ENCODE measurements around the gene CISH. TPM values are rescaled to one million over a fixed set of nuclear protein-coding genes. Genes with fewer than 3 reads are reported as not detected.

CISH gene
- polyA plus RNA-seq, 3 donors: 12.9 to 36.2 (median 16.2) TPM

- H3K27ac ChIP-seq (ENCODE audit: low read depth, low read length): no peak overlapping the region
- 41 to 71% (median 46%) methylated on average over 2 of the region's 2 CpGs for WGBS, 3 donors
Observed at GRCh38 chr3:50584391-50584790, 27.2 kb downstream of the CISH start.

GRCh38 chr3:50583897-50584296 lies 27.7 kb downstream of the CISH start:
- WGBS, 3 donors: 62 to 77% (median 67%) methylated on average over 6 of the region's 6 CpGs
- no peak overlapping the region for H3K27ac ChIP-seq (ENCODE audit: low read depth, low read length)

GRCh38 chr3:50582083-50582482 lies 29.5 kb downstream of the CISH start:
- 56 to 68% (median 65%) methylated on average over 9 of the region's 9 CpGs for WGBS, 3 donors
- H3K27ac ChIP-seq (ENCODE audit: low read depth, low read length): no peak overlapping the region

- no peak overlapping the region for H3K27ac ChIP-seq (ENCODE audit: low read depth, low read length)
Observed at GRCh38 chr3:50581459-50581842, 30.1 kb downstream of the CISH start.

GRCh38 chr3:50580683-50581458 lies 30.7 kb downstream of the CISH start:
- H3K27ac ChIP-seq (ENCODE audit: low read depth, low read length): no peak overlapping the region
- 49 to 72% (median 71%) methylated on average over 9 of the region's 9 CpGs for WGBS, 3 donors

More at GRCh38 chr3:50581459-50581842, 30.1 kb downstream of the CISH start:
- whole genome bisulfite sequencing, 3 donors: 89 to 96% (median 93%) methylated on average over 2 of the region's 2 CpGs

GRCh38 chr3:50577348-50577747 lies 34.2 kb downstream of the CISH start:
- 91 to 98% (median 97%) methylated on average over 2 of the region's 2 CpGs for WGBS, 3 donors
- no peak overlapping the region for H3K27ac ChIP-seq (ENCODE audit: low read depth, low read length)

- WGBS, 3 donors: 87 to 95% (median 89%) methylated on average over 6 of the region's 6 CpGs
- H3K27ac ChIP-seq (ENCODE audit: low read depth, low read length): no peak overlapping the region
Observed at GRCh38 chr3:50575372-50575771, 36.2 kb downstream of the CISH start.

- 80 to 91% (median 87%) methylated on average over 1 of the region's 1 CpG for WGBS, 3 donors
- H3K27ac ChIP-seq (ENCODE audit: low read depth, low read length): no peak overlapping the region
Observed at GRCh38 chr3:50574444-50574831, 37.1 kb downstream of the CISH start.

GRCh38 chr3:50573566-50574443 lies 37.8 kb downstream of the CISH start:
- H3K27ac ChIP-seq (ENCODE audit: low read depth, low read length): no peak overlapping the region
- WGBS, 3 donors: 81 to 85% (median 84%) methylated on average over 8 of the region's 8 CpGs

GRCh38 chr3:50572801-50573371 lies 38.7 kb downstream of the CISH start:
- H3K27ac ChIP-seq (ENCODE audit: low read depth, low read length): no peak overlapping the region

GRCh38 chr3:50572158-50572557 lies 39.4 kb downstream of the CISH start:
- no peak overlapping the region for H3K27ac ChIP-seq (ENCODE audit: low read depth, low read length)
- WGBS, 3 donors: 10 to 30% (median 25%) methylated on average over 1 of the region's 1 CpG

More at GRCh38 chr3:50572801-50573371, 38.7 kb downstream of the CISH start:
- 79 to 84% (median 83%) methylated on average over 4 of the region's 4 CpGs for WGBS, 3 donors

GRCh38 chr3:50571486-50571885 lies 40.1 kb downstream of the CISH start:
- no peak overlapping the region for H3K27ac ChIP-seq (ENCODE audit: low read depth, low read length)
- WGBS, 3 donors: 67 to 88% (median 83%) methylated on average over 4 of the region's 4 CpGs

GRCh38 chr3:50570508-50571279 lies 40.9 kb downstream of the CISH start:
- 78 to 80% (median 78%) methylated on average over 5 of the region's 5 CpGs for WGBS, 3 donors
- H3K27ac ChIP-seq (ENCODE audit: low read depth, low read length): no peak overlapping the region

GRCh38 chr3:50568947-50569749 lies 42.4 kb downstream of the CISH start, which contains the start of gene HEMK1:
Gene HEMK1 (plus strand): TSS chr3:50569522. CDS start chr3:50571105, 1,583 bp downstream.
- 0 to 1% (median 0%) methylated on average over 53 to 55 of the region's 55 CpGs for WGBS, 3 donors
- H3K27ac ChIP-seq (ENCODE audit: low read depth, low read length): no peak within 1 kb of the TSS

GRCh38 chr3:50567386-50568167 lies 44.0 kb downstream of the CISH start, which contains the start of gene C3orf18:
Gene C3orf18 (minus strand): TSS chr3:50567747. CDS start chr3:50565699, 2,048 bp downstream.
- WGBS, 3 donors: 2% methylated on average over 49 to 53 of the region's 53 CpGs
- no peak within 1 kb of the TSS for H3K27ac ChIP-seq (ENCODE audit: low read depth, low read length)

GRCh38 chr3:50567011-50567385 lies 44.6 kb downstream of the CISH start:
- WGBS, 3 donors: 9 to 15% (median 11%) methylated on average over 10 to 11 of the region's 11 CpGs
- no peak overlapping the region for H3K27ac ChIP-seq (ENCODE audit: low read depth, low read length)

GRCh38 chr3:50564321-50564720 lies 47.3 kb downstream of the CISH start:
- H3K27ac ChIP-seq (ENCODE audit: low read depth, low read length): no peak overlapping the region
- WGBS, 3 donors: 88 to 94% (median 91%) methylated on average over 1 of the region's 1 CpG

Measured in adipose tissue (tissue), 3 donors.